ENCODE data around the gene PRMT3.

DNA sequence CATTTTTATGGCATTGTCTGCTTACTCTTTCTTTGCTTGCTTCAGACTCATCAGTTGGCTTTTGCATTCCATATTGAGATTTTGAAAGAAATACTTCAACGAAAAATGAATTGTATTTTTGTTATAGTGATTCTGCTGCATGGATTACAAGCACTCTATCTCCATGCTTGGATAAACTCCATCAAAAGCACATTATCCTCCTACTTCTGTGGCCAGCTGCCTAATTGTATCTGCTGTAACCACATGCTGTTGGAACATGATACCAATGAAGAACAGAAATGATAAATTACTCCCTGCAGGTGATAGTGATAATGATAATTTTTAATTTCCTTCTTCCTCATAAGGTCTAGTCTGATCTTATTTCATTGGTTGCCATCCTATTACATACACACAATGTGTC, 100.8 kb downstream of the PRMT3 start:
- TF ChIP-seq POLR2AphosphoS5 (IDR thresholded peaks at IDR 0.05): no peak
- TF ChIP-seq, protein P1, sequence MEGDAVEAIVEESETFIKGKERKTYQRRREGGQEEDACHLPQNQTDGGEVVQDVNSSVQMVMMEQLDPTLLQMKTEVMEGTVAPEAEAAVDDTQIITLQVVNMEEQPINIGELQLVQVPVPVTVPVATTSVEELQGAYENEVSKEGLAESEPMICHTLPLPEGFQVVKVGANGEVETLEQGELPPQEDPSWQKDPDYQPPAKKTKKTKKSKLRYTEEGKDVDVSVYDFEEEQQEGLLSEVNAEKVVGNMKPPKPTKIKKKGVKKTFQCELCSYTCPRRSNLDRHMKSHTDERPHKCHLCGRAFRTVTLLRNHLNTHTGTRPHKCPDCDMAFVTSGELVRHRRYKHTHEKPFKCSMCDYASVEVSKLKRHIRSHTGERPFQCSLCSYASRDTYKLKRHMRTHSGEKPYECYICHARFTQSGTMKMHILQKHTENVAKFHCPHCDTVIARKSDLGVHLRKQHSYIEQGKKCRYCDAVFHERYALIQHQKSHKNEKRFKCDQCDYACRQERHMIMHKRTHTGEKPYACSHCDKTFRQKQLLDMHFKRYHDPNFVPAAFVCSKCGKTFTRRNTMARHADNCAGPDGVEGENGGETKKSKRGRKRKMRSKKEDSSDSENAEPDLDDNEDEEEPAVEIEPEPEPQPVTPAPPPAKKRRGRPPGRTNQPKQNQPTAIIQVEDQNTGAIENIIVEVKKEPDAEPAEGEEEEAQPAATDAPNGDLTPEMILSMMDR (IDR thresholded peaks at IDR 0.05): no peak

Measured in breast epithelium (tissue), 3 donors.